Measurements from ENCODE around the gene PLXDC2.
A peak's percentile ranks its signal among the peaks of the same experiment; 100 is the strongest.
"Not testable (repeated sequence)": the region's sequence is repeated elsewhere in the genome, so short reads cannot be mapped to it uniquely, and the experiment has no call there.

PLXDC2 gene

GRCh38 chr10:19816411-19817230 lies at the start of gene PLXDC2:
PLXDC2 (plus strand) TSS chr10:19816432.
- DNase-seq, result peak; percentile 41

GRCh38 chr10:19767876-19768275 lies 48.4 kb upstream of the PLXDC2 start:
- no peak for DNase-seq

GRCh38 chr10:19769826-19770225 lies 46.4 kb upstream of the PLXDC2 start:
- DNase-seq, result not testable (repeated sequence)

- DNase-seq, result no peak
Measured at GRCh38 chr10:19772972-19773371, 43.3 kb upstream of the PLXDC2 start.

GRCh38 chr10:19775296-19775695 lies 40.9 kb upstream of the PLXDC2 start:
- DNase-seq, result no peak

GRCh38 chr10:19777806-19778205 lies 38.4 kb upstream of the PLXDC2 start:
- DNase-seq, result no peak

- no peak for DNase-seq
Measured at GRCh38 chr10:19778996-19779395, 37.2 kb upstream of the PLXDC2 start.

GRCh38 chr10:19782430-19783089 lies 33.7 kb upstream of the PLXDC2 start:
- DNase-seq, result no peak

- no peak for DNase-seq
Measured at GRCh38 chr10:19783721-19784120, 32.5 kb upstream of the PLXDC2 start.

- DNase-seq, result no peak
Measured at GRCh38 chr10:19785366-19785765, 30.9 kb upstream of the PLXDC2 start.

- no peak for DNase-seq
Measured at GRCh38 chr10:19788075-19788686, 28.1 kb upstream of the PLXDC2 start.

GRCh38 chr10:19788902-19789301 lies 27.3 kb upstream of the PLXDC2 start:
- DNase-seq, result no peak

- no peak for DNase-seq
Measured at GRCh38 chr10:19789607-19790006, 26.6 kb upstream of the PLXDC2 start.

GRCh38 chr10:19791032-19791431 lies 25.2 kb upstream of the PLXDC2 start:
- no peak for DNase-seq

GRCh38 chr10:19795684-19796083 lies 20.5 kb upstream of the PLXDC2 start:
- no peak for DNase-seq

GRCh38 chr10:19800161-19800560 lies 16.1 kb upstream of the PLXDC2 start:
- DNase-seq, result no peak

- no peak for DNase-seq
Measured at GRCh38 chr10:19801369-19801768, 14.9 kb upstream of the PLXDC2 start.

GRCh38 chr10:19803676-19804075 lies 12.6 kb upstream of the PLXDC2 start:
- DNase-seq, result no peak

GRCh38 chr10:19809481-19809880 lies 6.8 kb upstream of the PLXDC2 start:
- no peak for DNase-seq

GRCh38 chr10:19811540-19811939 lies 4.7 kb upstream of the PLXDC2 start:
- DNase-seq, result no peak

GRCh38 chr10:19812976-19813375 lies 3.3 kb upstream of the PLXDC2 start:
- DNase-seq, result no peak

- DNase-seq, result no peak
Measured at GRCh38 chr10:19815036-19815730, 1.0 kb upstream of the PLXDC2 start.

GRCh38 chr10:19815731-19816410 lies 361 bp upstream of the PLXDC2 start:
- DNase-seq, result peak; percentile 31

All from CD4-positive, alpha-beta T cell treated with Interleukin-15 for 1 hour (primary cell).